ENCODE measurements around the gene TPST2. TPM values are rescaled to one million over a fixed set of nuclear protein-coding genes. Genes with fewer than 3 reads are reported as not detected.

TPST2 gene
- total RNA-seq, 1 donor from 2014 or later, result 56.0 TPM

Other genes starting within 250 kb of the TPST2 start
- gene ASPHD2, start 160.9 kb downstream of the TPST2 start, total RNA-seq, result 5.5 TPM
- 28.3 TPM for gene HPS4, start 106.3 kb downstream of the TPST2 start, total RNA-seq
- gene SRRD, start 106.3 kb downstream of the TPST2 start, total RNA-seq, result 18.4 TPM
- gene TFIP11, start 77.7 kb downstream of the TPST2 start, total RNA-seq, result 34.2 TPM
- gene CRYBB1, start 27.9 kb upstream of the TPST2 start, total RNA-seq, result 0.37 TPM
- gene CRYBA4, start 31.8 kb upstream of the TPST2 start, total RNA-seq, result not detected
- gene MIAT, start 67.5 kb upstream of the TPST2 start, total RNA-seq, result 2.7 TPM